ENCODE measurements around the gene GLB1L. TPM values are rescaled to one million over a fixed set of nuclear protein-coding genes. Genes with fewer than 3 reads are reported as not detected.

The GLB1L gene
- total RNA-seq, 2 donors from 2014 or later: 4.7 to 4.9 TPM

- intact Hi-C loops (cut with DNase I): loop anchor here (2.0 to 10.0 kb wide), 2 partner anchors 16 to 50 kb away; partner anchors contain the start of genes ANKZF1 (in 1 of the 2) and ATG9A (in 1 of the 2)
- DNase-seq: no peak
- no peak for ATAC-seq
Measured at GRCh38 chr2:219244789-219245147, 476 bp downstream of the GLB1L start.

- DNase-seq: no peak
- intact Hi-C loops (cut with DNase I): loop anchor here in 1 of 2 donors (10.0 kb wide), 1 partner anchor 51 kb away; no protein-coding TSS in a partner anchor
- ATAC-seq: no peak
Measured at GRCh38 chr2:219243291-219243761, 1.9 kb downstream of the GLB1L start.

- DNase-seq (no peak), ATAC-seq (no peak)
- intact Hi-C loops (cut with DNase I): no loop called here
Measured at GRCh38 chr2:219234331-219234730, 10.9 kb downstream of the GLB1L start.

GRCh38 chr2:219230059-219230540 lies 15.1 kb downstream of the GLB1L start:
- intact Hi-C loops (cut with DNase I): no loop called here
- DNase-seq: no peak

GRCh38 chr2:219229305-219230058 lies 15.8 kb downstream of the GLB1L start, which contains the start of the genes ANKZF1 and ATG9A:
ANKZF1 (plus strand) TSS chr2:219229806; CDS start chr2:219230258, 452 bp downstream.
ATG9A (minus strand) TSS chr2:219229636; CDS start chr2:219228024, 1,612 bp downstream.
- DNase-seq (peak; percentile 99), ATAC-seq (peak; percentile 99)
- intact Hi-C loops (cut with DNase I): loop anchor here in 1 of 2 donors (2.0 kb wide), 1 partner anchor 15 kb away; the partner anchor contains the start of genes GLB1L and STK16

More at GRCh38 chr2:219230059-219230540, 15.1 kb downstream of the GLB1L start:
- ATAC-seq: peak in 1 of 2 donors; percentile 24

- DNase-seq (no peak), ATAC-seq (no peak)
- intact Hi-C loops (cut with DNase I): loop anchor here in 1 of 2 donors (2.0 kb wide), 1 partner anchor 16 kb away; the partner anchor contains the start of genes GLB1L and STK16
Measured at GRCh38 chr2:219228911-219229304, 16.3 kb downstream of the GLB1L start.

GRCh38 chr2:219228041-219228910 lies 17.0 kb downstream of the GLB1L start:
- ATAC-seq (no peak), DNase-seq (no peak)
- intact Hi-C loops (cut with DNase I): loop anchor here in 1 of 2 donors (2.0 kb wide), 1 partner anchor 17 kb away; the partner anchor contains the start of genes GLB1L and STK16

- no peak for DNase-seq
- ATAC-seq: no peak
- intact Hi-C loops (cut with DNase I): no loop called here
Measured at GRCh38 chr2:219225350-219225749, 19.9 kb downstream of the GLB1L start.

- intact Hi-C loops (cut with DNase I): no loop called here
Measured at GRCh38 chr2:219223831-219224610, 21.2 kb downstream of the GLB1L start.

GRCh38 chr2:219221957-219222518 lies 23.2 kb downstream of the GLB1L start:
- intact Hi-C loops (cut with DNase I): no loop called here
- no peak for ATAC-seq
- DNase-seq: no peak

More at GRCh38 chr2:219223831-219224610, 21.2 kb downstream of the GLB1L start:
- no peak for ATAC-seq
- no peak for DNase-seq

- intact Hi-C loops (cut with DNase I): no loop called here
- DNase-seq (no peak), ATAC-seq (no peak)
Measured at GRCh38 chr2:219220652-219221402, 24.4 kb downstream of the GLB1L start.

GRCh38 chr2:219219784-219220532 lies 25.3 kb downstream of the GLB1L start:
- DNase-seq: no peak
- intact Hi-C loops (cut with DNase I): loop anchor here (5.0 kb wide), 1 partner anchor 43 kb away; the partner anchor contains the start of genes CNPPD1 (in 2 of the 2) and RETREG2 (in 2 of the 2)
- no peak for ATAC-seq

GRCh38 chr2:219218732-219219701 lies 26.2 kb downstream of the GLB1L start, which contains the start of gene ABCB6:
ABCB6 (minus strand) TSS chr2:219218958; CDS start chr2:219218673, 285 bp downstream.
- peak; percentile 91 for ATAC-seq
- DNase-seq: peak; percentile 99
- intact Hi-C loops (cut with DNase I): loop anchor here (5.0 kb wide), 1 partner anchor 42 kb away; the partner anchor contains the start of genes CNPPD1 (in 2 of the 2) and RETREG2 (in 2 of the 2)

- DNase-seq (peak; percentile 77), ATAC-seq (peak; percentile 60 to 69)
- intact Hi-C loops (cut with DNase I): loop anchor here (5.0 kb wide), 1 partner anchor 41 kb away; the partner anchor contains the start of genes CNPPD1 (in 2 of the 2) and RETREG2 (in 2 of the 2)
Measured at GRCh38 chr2:219218217-219218731, 27.0 kb downstream of the GLB1L start.

- ATAC-seq (no peak), DNase-seq (no peak)
- intact Hi-C loops (cut with DNase I): loop anchor here (5.0 kb wide), 1 partner anchor 39 kb away; the partner anchor contains the start of genes CNPPD1 (in 2 of the 2) and RETREG2 (in 2 of the 2)
Measured at GRCh38 chr2:219216535-219216915, 28.7 kb downstream of the GLB1L start.
